ENCODE measurements around the gene SLC44A1. TPM values are rescaled to one million over a fixed set of nuclear protein-coding genes. Genes with fewer than 3 reads are reported as not detected.

Gene SLC44A1
- total and polyA plus RNA-seq, 2 of the 13 experiments (the other 11 are each of a cell fraction or from before 2014, with no cell fraction given): 21.4 to 40.8 TPM

- DNase-seq (ENCODE audit: low spot score): no peak
- no peaks in the 10 kb centered on the region for H3K9me3 ChIP-seq (ENCODE audit: low read length)
- ATAC-seq: no peak
- peaks cover 69% of the 10 kb centered on the region for H3K4me1 ChIP-seq (ENCODE audit: insufficient read depth, low read length)
- H3K4me2 ChIP-seq (ENCODE audit: low read depth, low read length): no peak overlapping the region
- H3K27ac ChIP-seq (ENCODE audit: extremely low read length, insufficient read depth, low read length): no peak overlapping the region
- no peak for FAIRE-seq
- BruUV-seq (replicated peaks): no TSS peak
- H3K79me2 ChIP-seq (ENCODE audit: insufficient read depth, low read length): peaks cover 69% of the 10 kb centered on the region
- TF ChIP-seq U2AF2 (IDR thresholded peaks at IDR 0.05; ENCODE audit: low read depth, low read length) (no peak), GLMP (CRISPR knock-in tag; IDR thresholded peaks at IDR 0.05; ENCODE audit: borderline replicate concordance) (no peak), MAZ (IDR thresholded peaks at IDR 0.05; ENCODE audit: borderline replicate concordance, low read depth, low read length) (no peak), MAZ (CRISPR knock-in tag; IDR thresholded peaks at IDR 0.05; ENCODE audit: low read depth) (no peak), SNAPC4 (CRISPR knock-in tag; IDR thresholded peaks at IDR 0.05) (no peak), ZNF792 (CRISPR knock-in tag; IDR thresholded peaks at IDR 0.05) (no peak), ZNF562 (CRISPR knock-in tag; IDR thresholded peaks at IDR 0.05; ENCODE audit: borderline replicate concordance) (no peak), THAP8 (CRISPR knock-in tag; IDR thresholded peaks at IDR 0.05; ENCODE audit: borderline replicate concordance) (no peak), CBFB (CRISPR knock-in tag; IDR thresholded peaks at IDR 0.05) (no peak), ZFP91 (CRISPR knock-in tag; IDR thresholded peaks at IDR 0.05; ENCODE audit: borderline replicate concordance) (no peak), KDM5A (IDR thresholded peaks at IDR 0.05; ENCODE audit: borderline replicate concordance, low read length) (no peak), ZNF589 (CRISPR knock-in tag; conservative IDR thresholded peaks at IDR 0.05) (no peak)
- no peaks in the 10 kb centered on the region for H3K27me3 ChIP-seq (ENCODE audit: control insufficient read depth in 1 of 2, insufficient read depth in 2 of 2, low read length in 2 of 2)
- CTCF ChIA-PET (ENCODE audit: low intra/inter-chr PET ratio, low total read pairs): no interaction called here
- no peak overlapping the region for H2AFZ ChIP-seq (ENCODE audit: low read length)
- H3K36me3 ChIP-seq (replicated peaks in 1 of 2; ENCODE audit: control insufficient read depth in 1 of 2, insufficient read depth in 2 of 2, low read length in 2 of 2): no peaks in the 10 kb centered on the region
- in situ Hi-C loops (cut with HindIII; ENCODE audit: extremely low pct_ligation_motif_present, low pct_unique_long_range_greater_than_20kb): no loop called here
- POLR2A ChIA-PET: no interaction called here
- H3K9ac ChIP-seq (ENCODE audit: insufficient read depth, low read depth, low read length): no peak overlapping the region
- no peak overlapping the region for H3K4me3 ChIP-seq (replicated peaks in 1 of 3; ENCODE audit: insufficient read depth in 1 of 3, low read depth in 2 of 3, low read length in 3 of 3)
- intact Hi-C loops (cut with micrococcal nuclease; ENCODE audit: unreplicated experiment): no loop called here
- no peaks in the 10 kb centered on the region for H4K20me1 ChIP-seq (ENCODE audit: insufficient read depth, low read length)
Observed at GRCh38 chr9:105255421-105255820, 11.0 kb downstream of the SLC44A1 start.
